SK-N-SH treated with all-trans-retinoic acid at 6 μM for 48 hours (cell line): ENCODE data around the gene ARHGEF10L.

Experiments used
- ATAC-seq: fragments of 200-7000 bp; cut with Tn5 transposase; 3 replicates; pipeline ENCODE4 v1.9.1; 2020; ENCODE audit warnings: mild to moderate bottlenecking, moderate library complexity
- ARNTL ChIP-seq: fragments of 450-650 bp; formaldehyde crosslinking; IDR thresholded peaks from 2 replicates; pipeline ENCODE4 v1.5.0; 2020; ENCODE audit warnings: low read depth, mild to moderate bottlenecking, moderate library complexity, borderline replicate concordance
- BACH2 ChIP-seq: fragments of 250-450 bp; sonication (Bioruptor Pico); IDR thresholded peaks from 2 replicates; pipeline ENCODE4 v1.9.0; 2021; ENCODE audit warnings: mild to moderate bottlenecking, borderline replicate concordance
- CREB5 ChIP-seq: fragments of 250-450 bp; sonication (Bioruptor Pico); IDR thresholded peaks from 2 replicates; pipeline ENCODE4 v1.5.1; 2020; ENCODE audit warnings: low read depth, mild to moderate bottlenecking, moderate library complexity
- CSDC2 ChIP-seq: fragments of 250-450 bp; sonication (Bioruptor Pico); IDR thresholded peaks from 2 replicates; pipeline ENCODE4 v1.5.0; 2020; ENCODE audit warnings: mild to moderate bottlenecking, moderate library complexity
- CSRNP3 ChIP-seq: fragments of 250-450 bp; sonication (Bioruptor Pico); IDR thresholded peaks from 2 replicates; pipeline ENCODE4 v1.5.1; 2021; ENCODE audit warnings: mild to moderate bottlenecking, moderate library complexity
- GLIS3 ChIP-seq: fragments of 250-450 bp; sonication (Bioruptor Pico); IDR thresholded peaks from 2 replicates; pipeline ENCODE4 v1.5.0; 2020; ENCODE audit warnings: mild to moderate bottlenecking, moderate library complexity
- ISL1 ChIP-seq: fragments of 250-450 bp; sonication (Bioruptor Pico); IDR thresholded peaks from 2 replicates; pipeline ENCODE4 v2.1.2; 2022; ENCODE audit warnings: mild to moderate bottlenecking, moderate library complexity
- OSR1 ChIP-seq: fragments of 250-450 bp; sonication (Bioruptor Pico); IDR thresholded peaks from 2 replicates; pipeline ENCODE4 v1.8.0; 2022; ENCODE audit warnings: moderate library complexity, mild to moderate bottlenecking, inconsistent platforms
- PATZ1 ChIP-seq: fragments of 250-450 bp; sonication (Bioruptor Pico); IDR thresholded peaks from 2 replicates; pipeline ENCODE4 v1.8.0; 2020; ENCODE audit warnings: mild to moderate bottlenecking, moderate library complexity, borderline replicate concordance
- POU6F1 ChIP-seq: fragments of 250-450 bp; sonication (Bioruptor Pico); IDR thresholded peaks from 2 replicates; pipeline ENCODE4 v1.8.0; 2021; ENCODE audit warnings: low read depth, mild to moderate bottlenecking, moderate library complexity, borderline replicate concordance
- PPARA ChIP-seq: fragments of 250-450 bp; sonication (Bioruptor Pico); IDR thresholded peaks from 2 replicates; pipeline ENCODE4 v1.5.0; 2020; ENCODE audit warnings: mild to moderate bottlenecking, borderline replicate concordance
- RARB ChIP-seq: fragments of 250-450 bp; sonication (Bioruptor Pico); IDR thresholded peaks from 2 replicates; pipeline ENCODE4 v1.8.0; 2021; ENCODE audit warnings: mild to moderate bottlenecking, moderate library complexity
- SNAI2 ChIP-seq: fragments of 250-450 bp; sonication (Bioruptor Pico); IDR thresholded peaks from 2 replicates; pipeline ENCODE4 v1.5.0; 2020; ENCODE audit warnings: mild to moderate bottlenecking, moderate library complexity
- TCF4 ChIP-seq: fragments of 250-450 bp; sonication (Bioruptor Pico); IDR thresholded peaks from 2 replicates; pipeline ENCODE4 v1.8.0; 2021; ENCODE audit warnings: mild to moderate bottlenecking, moderate library complexity, borderline replicate concordance
- TOX ChIP-seq: fragments of 250-450 bp; sonication (Bioruptor Pico); IDR thresholded peaks from 2 replicates; pipeline ENCODE4 v1.8.0; 2021; ENCODE audit warnings: mild to moderate bottlenecking, moderate library complexity, borderline replicate concordance
- TSHZ2 ChIP-seq: fragments of 250-450 bp; sonication (Bioruptor Pico); IDR thresholded peaks from 2 replicates; pipeline ENCODE4 v1.5.0; 2020; ENCODE audit warnings: mild to moderate bottlenecking, moderate library complexity
- ZC3H10 ChIP-seq: fragments of 250-450 bp; sonication (Bioruptor Pico); IDR thresholded peaks from 2 replicates; pipeline ENCODE4 v1.5.1; 2021; ENCODE audit warnings: mild to moderate bottlenecking, moderate library complexity
- ZFP3 ChIP-seq: fragments of 250-450 bp; sonication (Bioruptor Pico); IDR thresholded peaks from 2 replicates; pipeline ENCODE4 v1.5.0; 2020; ENCODE audit warnings: mild to moderate bottlenecking, moderate library complexity
- ZFP30 ChIP-seq: fragments of 450-650 bp; formaldehyde crosslinking; IDR thresholded peaks from 2 replicates; pipeline ENCODE4 v1.5.0; 2022; ENCODE audit warnings: mild to moderate bottlenecking, moderate library complexity
- ZNF70 ChIP-seq: fragments of 450-650 bp; formaldehyde crosslinking; IDR thresholded peaks from 2 replicates; pipeline ENCODE4 v1.5.0; 2020; ENCODE audit warnings: mild to moderate bottlenecking, moderate library complexity
- ZNF8 ChIP-seq: fragments of 450-650 bp; formaldehyde crosslinking; IDR thresholded peaks from 2 replicates; pipeline ENCODE4 v1.5.0; 2020; ENCODE audit warnings: mild to moderate bottlenecking, moderate library complexity

Gene ARHGEF10L

GRCh38 chr1:17600321-17600720 is 60.8 kb downstream of the ARHGEF10L start:
- TF ChIP-seq BACH2 (CRISPR knock-in tag) (no peak), CSRNP3 (CRISPR knock-in tag) (no peak), TOX (no peak), ZFP30 (CRISPR knock-in tag) (no peak), CREB5 (CRISPR knock-in tag) (no peak), OSR1 (CRISPR knock-in tag) (no peak), PATZ1 (CRISPR knock-in tag) (no peak), ZC3H10 (CRISPR knock-in tag) (no peak)
- TF ChIP-seq, all 23 proteins: peak for 0
- ATAC-seq = no peak

GRCh38 chr1:17601643-17602382 is 62.3 kb downstream of the ARHGEF10L start:
- TF ChIP-seq TOX = no peak
- no peak for TF ChIP-seq PATZ1 (CRISPR knock-in tag)
- TF ChIP-seq ARNTL (CRISPR knock-in tag) = no peak
- TF ChIP-seq ISL1 (CRISPR knock-in tag) = no peak
- TF ChIP-seq ZFP30 (CRISPR knock-in tag) = no peak
- TF ChIP-seq ZC3H10 (CRISPR knock-in tag) = no peak
- no peak for TF ChIP-seq POU6F1 (CRISPR knock-in tag)
- TF ChIP-seq SNAI2 (CRISPR knock-in tag) = no peak
- TF ChIP-seq TCF4 (CRISPR knock-in tag) = no peak
- no peak for TF ChIP-seq CSDC2 (CRISPR knock-in tag)
- no peak for TF ChIP-seq OSR1 (CRISPR knock-in tag)
- no peak for TF ChIP-seq ZNF8 (CRISPR knock-in tag)
- TF ChIP-seq CREB5 (CRISPR knock-in tag) = no peak
- no peak for TF ChIP-seq ZNF70 (CRISPR knock-in tag)
- TF ChIP-seq RARB (CRISPR knock-in tag) = no peak
- no peak for TF ChIP-seq PPARA (CRISPR knock-in tag)
- no peak for TF ChIP-seq TSHZ2 (CRISPR knock-in tag)
- no peak for TF ChIP-seq GLIS3
- TF ChIP-seq ZFP3 (CRISPR knock-in tag) = no peak
- TF ChIP-seq, all 23 proteins: peak for 0
- no peak for ATAC-seq
